DLD1 (cell line): ENCODE data around the gene H19.

Experiments used
- in situ Hi-C: cut with HindIII; loops from 2 replicates; pipeline ENCODE4 v1.10.0; 2017; ENCODE audit warnings: low sequenced_read_pairs

Gene H19

GRCh38 chr11:1997755-1998154, at the start of gene H19:
TSS of gene H19 (minus strand) at chr11:1997842.
- in situ Hi-C loops, result no loop called here

DNA sequence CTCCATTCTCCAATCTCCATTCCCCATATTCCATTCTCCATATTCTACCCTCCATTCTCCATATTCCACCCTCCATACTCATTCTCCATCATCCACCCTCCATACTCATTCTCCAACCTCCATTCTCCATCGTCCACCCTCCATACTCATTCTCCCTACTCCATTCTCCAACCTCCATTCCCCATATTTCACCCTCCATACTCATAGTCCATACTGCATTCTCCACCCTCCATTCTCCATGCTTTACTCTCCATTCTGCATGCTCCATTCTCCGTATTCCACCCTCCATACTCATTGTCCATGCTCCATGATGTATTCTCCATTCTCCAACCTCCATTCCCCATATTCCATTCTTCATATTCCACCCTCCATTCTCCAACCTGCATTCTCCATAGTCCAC, 44.3 kb upstream of the H19 start:
- in situ Hi-C loops, result no loop called here

- in situ Hi-C loops, result no loop called here
Measured at GRCh38 chr11:2041153-2041552, 43.5 kb upstream of the H19 start.

DNA sequence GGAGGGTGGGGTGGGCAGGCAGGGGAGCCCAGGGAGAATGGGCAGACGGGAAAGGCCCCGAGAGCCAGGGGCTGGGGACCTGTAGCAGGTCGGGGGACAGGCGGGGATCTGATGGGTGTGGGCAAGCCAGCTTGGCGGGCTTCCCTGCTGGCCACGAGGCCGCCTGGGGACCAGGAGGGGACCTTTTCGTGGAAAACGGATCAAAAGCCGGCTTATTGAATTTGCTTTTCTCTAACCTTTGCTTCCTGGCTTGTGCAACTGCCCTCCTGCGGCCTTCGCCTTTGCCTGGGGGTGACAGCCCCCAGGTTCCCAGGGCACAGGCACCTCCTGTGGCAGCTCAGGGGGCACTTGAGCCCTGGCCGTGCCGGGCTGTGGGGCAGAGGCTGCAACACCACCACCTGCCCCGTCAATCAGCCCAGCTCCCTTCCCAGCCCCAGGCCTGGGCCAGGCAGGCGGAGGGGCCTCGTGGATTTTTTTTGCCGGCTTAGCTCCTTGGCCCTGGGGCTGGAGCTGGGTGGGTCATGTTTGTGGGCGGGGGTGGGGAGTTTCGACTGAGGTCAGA, 41.6 kb upstream of the H19 start:
- in situ Hi-C loops, result no loop called here

DNA sequence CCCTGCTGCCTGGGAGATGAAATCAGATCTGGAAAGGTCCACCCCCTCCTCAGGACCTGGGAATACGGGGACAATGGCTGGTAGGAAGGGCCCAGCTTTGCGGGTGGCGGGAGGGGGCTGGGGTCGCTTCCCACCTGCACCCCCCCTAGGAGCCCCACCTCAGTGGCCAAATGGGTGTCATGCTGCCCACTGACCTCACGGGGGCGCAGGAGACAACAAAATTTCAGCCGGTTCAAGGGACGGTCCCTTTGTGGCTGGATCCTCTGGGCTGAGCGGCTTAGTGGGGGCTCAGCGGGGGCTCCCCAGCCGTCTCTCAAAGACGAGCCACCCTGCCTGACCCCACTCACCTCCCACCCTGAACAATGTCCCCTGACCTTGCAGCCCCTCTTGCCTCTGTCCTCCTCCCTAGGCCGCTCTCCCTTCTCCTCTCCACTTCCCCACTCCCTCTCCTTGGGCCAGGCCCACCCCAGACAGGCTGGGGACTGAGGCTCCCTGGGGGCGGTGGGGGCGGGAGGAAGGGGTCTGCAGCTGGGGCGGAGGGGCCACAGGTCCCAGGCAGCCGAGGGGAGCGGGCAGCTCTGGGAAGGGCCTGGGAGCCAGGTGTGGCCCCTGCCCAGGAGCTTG, 39.3 kb upstream of the H19 start:
- in situ Hi-C loops, result no loop called here

GRCh38 chr11:2035382-2035781, 37.7 kb upstream of the H19 start:
- in situ Hi-C loops, result no loop called here

DNA sequence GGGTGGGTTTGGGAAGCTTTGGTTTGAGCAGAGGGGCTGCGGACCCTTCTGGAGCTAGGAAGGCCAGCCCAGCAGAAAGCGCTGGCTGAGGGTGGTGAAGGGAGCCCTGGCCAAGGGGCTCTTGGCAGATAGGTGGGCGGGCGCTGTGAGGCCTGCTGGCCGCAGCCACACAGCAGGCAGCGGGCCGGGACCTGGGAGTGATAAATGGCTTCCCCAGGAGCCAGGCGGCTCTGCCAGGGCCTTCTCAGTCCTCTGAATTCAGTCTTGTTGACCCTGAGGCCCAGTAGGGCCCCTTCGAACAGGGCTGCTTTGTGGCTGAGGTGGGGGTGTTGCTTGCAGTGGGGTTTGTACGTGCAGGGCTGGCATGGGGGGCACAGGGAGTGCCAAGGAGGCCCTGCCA, 33.4 kb upstream of the H19 start:
- in situ Hi-C loops, result no loop called here

- in situ Hi-C loops, result no loop called here
Measured at GRCh38 chr11:2027708-2028107, 30.1 kb upstream of the H19 start.

- in situ Hi-C loops, result no loop called here
Measured at GRCh38 chr11:2015025-2015424, 17.4 kb upstream of the H19 start.

- in situ Hi-C loops, result no loop called here
Measured at GRCh38 chr11:2012440-2012839, 14.8 kb upstream of the H19 start.

- in situ Hi-C loops, result no loop called here
Measured at GRCh38 chr11:2004466-2004865, 6.8 kb upstream of the H19 start.

DNA sequence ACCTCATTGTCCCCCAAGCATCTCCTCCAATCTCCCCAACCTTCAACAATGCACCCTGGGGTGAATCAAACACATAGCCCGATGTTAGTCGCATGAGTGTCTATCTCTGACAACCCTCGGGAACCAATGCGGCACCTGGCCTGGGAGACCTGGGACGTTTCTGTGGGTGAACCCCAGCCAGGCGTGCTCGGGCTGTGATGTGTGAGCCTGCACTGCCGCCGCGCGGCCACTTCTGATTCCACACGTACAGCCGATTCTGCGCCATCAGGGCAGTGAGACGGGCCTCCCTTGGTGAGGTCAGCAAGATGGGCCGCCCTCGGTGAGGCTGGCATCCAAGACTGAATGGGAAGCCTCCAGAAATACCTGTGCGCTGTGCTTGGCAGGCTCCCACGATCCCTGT, 5.2 kb upstream of the H19 start:
- in situ Hi-C loops, result no loop called here

- in situ Hi-C loops, result no loop called here
Measured at GRCh38 chr11:2002042-2002776, 4.6 kb upstream of the H19 start.

DNA sequence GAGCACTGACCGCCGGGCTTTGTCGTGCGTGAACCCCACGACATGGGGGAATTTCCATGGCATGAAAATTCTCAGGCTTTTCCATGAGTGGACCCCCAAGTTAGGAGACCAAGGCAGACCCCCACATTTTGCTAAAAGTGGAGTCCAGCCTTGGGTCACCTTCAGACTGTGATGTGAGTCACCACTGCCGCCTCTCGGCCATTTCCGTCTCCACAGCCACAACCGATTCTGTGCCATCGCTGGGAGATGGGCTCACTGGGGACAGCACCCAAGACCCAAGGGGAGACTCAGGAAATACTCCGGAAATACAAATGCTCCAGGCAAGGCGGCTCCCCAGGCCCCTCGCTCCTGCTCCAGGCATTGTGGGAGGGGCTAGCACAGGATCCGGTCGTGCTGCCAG, 1.2 kb upstream of the H19 start:
- in situ Hi-C loops, result no loop called here

GRCh38 chr11:1998290-1998689, 648 bp upstream of the H19 start:
- in situ Hi-C loops, result no loop called here

DNA sequence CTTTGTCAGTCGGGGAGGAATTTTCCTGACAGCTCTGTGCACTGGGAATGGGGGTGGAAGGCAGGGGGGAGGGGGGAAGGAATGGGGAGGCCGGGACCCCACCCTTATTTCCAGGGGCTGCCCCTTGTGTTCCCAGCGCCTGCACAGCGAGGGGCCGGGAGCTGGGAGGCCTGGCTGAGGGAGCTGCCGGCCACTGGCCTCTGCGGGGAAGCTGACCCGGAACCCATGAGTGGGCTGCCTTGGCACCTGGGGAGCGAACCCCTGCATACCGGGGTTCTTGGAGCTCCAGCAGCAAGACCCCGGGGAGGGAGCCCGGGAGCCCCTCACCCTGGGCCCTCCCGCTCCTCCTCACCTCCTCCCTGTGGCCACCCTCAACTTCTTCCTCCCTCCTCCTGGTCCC, 3.5 kb downstream of the H19 start:
- in situ Hi-C loops, result no loop called here

DNA sequence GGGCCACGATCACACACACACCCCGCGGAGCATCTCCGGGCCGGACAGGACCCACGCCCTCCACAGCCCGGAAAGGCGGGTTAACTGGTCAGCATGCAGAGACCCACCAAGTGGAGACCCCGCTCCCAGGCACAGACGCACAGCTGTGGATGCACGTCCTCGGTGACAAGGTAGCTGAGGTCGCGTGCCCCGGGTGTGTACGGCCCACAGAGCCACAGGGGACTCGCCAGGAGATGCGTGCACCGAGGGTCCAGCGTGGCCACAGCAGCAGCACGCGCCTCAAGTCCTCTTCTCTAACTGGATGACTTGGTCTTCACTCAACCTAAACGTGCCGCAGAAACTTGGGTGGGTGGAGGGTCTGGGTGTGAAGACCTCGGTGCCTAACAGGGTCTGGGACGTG, 5.5 kb downstream of the H19 start:
- in situ Hi-C loops, result no loop called here

GRCh38 chr11:1990872-1991578, 6.6 kb downstream of the H19 start:
- in situ Hi-C loops, result no loop called here

GRCh38 chr11:1989953-1990352, 7.7 kb downstream of the H19 start:
- in situ Hi-C loops, result no loop called here

GRCh38 chr11:1988667-1989317, 8.8 kb downstream of the H19 start:
- in situ Hi-C loops, result no loop called here

GRCh38 chr11:1988174-1988573, 9.5 kb downstream of the H19 start:
- in situ Hi-C loops, result no loop called here
